A549 (cell line): ENCODE results near the gene ARHGEF16. TPM values are rescaled to one million over a fixed set of nuclear protein-coding genes. Genes with fewer than 3 reads are reported as not detected.

Experiments used
- ATAC-seq, 2 experiments: fragments of 200-7000 bp in 1 of 2; fragments of >200 bp in 1 of 2; cut with Nextera tagmentation in 1 of 2; cut with Tn5 transposase in 1 of 2; 3 replicates each; pipeline versions ENCODE4 v1.8.0 to v1.9.1; 2018 to 2020; ENCODE audit warnings: mild to moderate bottlenecking in 1 of 2, moderate library complexity in 1 of 2
- CTCF ChIA-PET: fragments of 300-600 bp; sonication (Branson Sonifier 250); formaldehyde crosslinking; extraction: SDS; loops from one replicate; lab custom pipeline; 2021; ENCODE audit warnings: antibody characterized with exemption, inconsistent platforms; lab: Yijun Ruan, JAX
- POLR2A ChIA-PET: fragments of 350-600 bp; formaldehyde crosslinking; extraction: SDS; loops from one replicate; lab custom pipeline; 2021; ENCODE audit warnings: antibody characterized with exemption, inconsistent platforms; lab: Yijun Ruan, JAX
- DNase-seq, 2 experiments: peaks; one replicate each; pipeline versions ENCODE4 v3.0.0 to v3.0.0-alpha.2; 2011 to 2016; ENCODE audit warnings: low read depth in 1 of 2, low spot score in 1 of 2
- FAIRE-seq: peaks from 2 replicates; lab custom pipeline; 2011; peaks lifted over from hg19 to GRCh38; lab: Jason Lieb, UNC
- H3K27ac ChIP-seq, 2 experiments: fragments of >200 bp; sonication (Bioruptor Twin); formaldehyde crosslinking; 3 replicates each; pipeline ENCODE4 v1.5.1; 2016 to 2017
- H3K4me1 ChIP-seq: fragments of >200 bp; sonication (Bioruptor Twin); formaldehyde crosslinking; 3 replicates; pipeline ENCODE4 v1.6.1; 2016
- H3K4me2 ChIP-seq: fragments of >200 bp; sonication (Bioruptor Twin); formaldehyde crosslinking; 3 replicates; pipeline ENCODE4 v1.6.1; 2016
- H3K4me3 ChIP-seq: fragments of >200 bp; sonication (Bioruptor Twin); formaldehyde crosslinking; 3 replicates; pipeline ENCODE4 v1.5.1; 2016
- H3K9me3 ChIP-seq: fragments of >200 bp; sonication (Bioruptor Twin); formaldehyde crosslinking; 3 replicates; pipeline ENCODE4 v1.6.1; 2016
- BCL3 ChIP-seq: fragments of >200 bp; sonication (Bioruptor Twin); formaldehyde crosslinking; IDR thresholded peaks from 3 replicates; pipeline ENCODE4 v1.6.1; 2016
- BHLHE40 ChIP-seq: IDR thresholded peaks from 2 replicates; pipeline ENCODE4 v1.6.1; 2012; ENCODE audit warnings: low read depth, low read length, inconsistent platforms
- CBX2 ChIP-seq: fragments of 200-600 bp; sonication (generic); IDR thresholded peaks from 2 replicates; pipeline ENCODE4 v1.6.1; 2016; ENCODE audit warnings: low read depth, mild to moderate bottlenecking, borderline replicate concordance
- CEBPB ChIP-seq, 2 experiments: fragments of >200 bp in 1 of 2; sonication (Bioruptor Twin) in 1 of 2; formaldehyde crosslinking in 1 of 2; IDR thresholded peaks; 2 replicates each; pipeline ENCODE4 v1.6.1; 2012 to 2016
- E2F6 ChIP-seq: IDR thresholded peaks from 2 replicates; pipeline ENCODE4 v1.6.1; 2012; ENCODE audit warnings: low read depth, borderline replicate concordance
- ELK1 ChIP-seq: fragments of 150-350 bp; IDR thresholded peaks from 2 replicates; pipeline ENCODE4 v1.6.1; 2014; ENCODE audit warnings: low read depth, mild to moderate bottlenecking, low read length
- EP300 ChIP-seq, 2 experiments: fragments of >200 bp; sonication (Bioruptor Twin); formaldehyde crosslinking; IDR thresholded peaks; 2 replicates in 1 of 2; 3 replicates in 1 of 2; pipeline ENCODE4 v1.6.1; 2016 to 2017
- FOSL2 ChIP-seq, 2 experiments: fragments of 450-650 bp in 1 of 2; fragments of >200 bp in 1 of 2; sonication (Bioruptor Twin) in 1 of 2; formaldehyde crosslinking; IDR thresholded peaks; 2 replicates each; pipeline versions ENCODE4 v1.5.0 to v1.6.1; 2016 to 2020; ENCODE audit warnings: mild to moderate bottlenecking in 1 of 2, moderate library complexity in 1 of 2
- GATA3 ChIP-seq: IDR thresholded peaks from 2 replicates; pipeline ENCODE4 v1.6.1; 2012; ENCODE audit warnings: borderline replicate concordance
- HMGXB4 ChIP-seq: fragments of 250-450 bp; sonication (Bioruptor Pico); IDR thresholded peaks from 2 replicates; pipeline ENCODE4 v1.5.0; 2021; ENCODE audit warnings: mild to moderate bottlenecking, moderate library complexity, borderline replicate concordance
- HOXA7 ChIP-seq: fragments of 250-450 bp; sonication (Bioruptor Pico); IDR thresholded peaks from 2 replicates; pipeline ENCODE4 v1.5.0; 2020; ENCODE audit warnings: mild to moderate bottlenecking, moderate library complexity
- HOXB5 ChIP-seq: fragments of 250-450 bp; sonication (Bioruptor Pico); IDR thresholded peaks from 2 replicates; pipeline ENCODE4 v1.5.0; 2020; ENCODE audit warnings: mild to moderate bottlenecking, moderate library complexity
- JUN ChIP-seq, 2 experiments: fragments of >200 bp; sonication (Bioruptor Twin); formaldehyde crosslinking; IDR thresholded peaks; 2 replicates in 1 of 2; 3 replicates in 1 of 2; pipeline ENCODE4 v1.6.1; 2016 to 2017
- KDM5A ChIP-seq: fragments of 200-600 bp; sonication (generic); IDR thresholded peaks from 2 replicates; pipeline ENCODE4 v1.6.1; 2016; ENCODE audit warnings: antibody characterized with exemption, mild to moderate bottlenecking
- MAZ ChIP-seq: fragments of 150-350 bp; IDR thresholded peaks from 2 replicates; pipeline ENCODE4 v1.6.1; 2014; ENCODE audit warnings: antibody characterized with exemption, low read depth, low read length, borderline replicate concordance
- NPAS2 ChIP-seq: fragments of 250-450 bp; sonication (Bioruptor Pico); IDR thresholded peaks from 2 replicates; pipeline ENCODE4 v1.8.0; 2022; ENCODE audit warnings: mild to moderate bottlenecking, moderate library complexity, borderline replicate concordance
- POLR2A ChIP-seq: IDR thresholded peaks from 2 replicates; pipeline ENCODE4 v1.6.1; 2012; ENCODE audit warnings: mild to moderate bottlenecking, low read length
- POLR2AphosphoS2 ChIP-seq: conservative IDR thresholded peaks from 2 replicates; pipeline ENCODE4 v1.6.1; 2012; ENCODE audit warnings: low read length, improper control_type of control experiment, inconsistent platforms
- REST ChIP-seq: fragments of 200-600 bp; sonication (generic); IDR thresholded peaks from 2 replicates; pipeline ENCODE4 v1.6.1; 2016; ENCODE audit warnings: antibody characterized with exemption, mild to moderate bottlenecking, moderate library complexity
- TFCP2L1 ChIP-seq: fragments of 250-450 bp; sonication (Bioruptor Pico); IDR thresholded peaks from 2 replicates; pipeline ENCODE4 v1.5.0; 2021; ENCODE audit warnings: mild to moderate bottlenecking
- USF2 ChIP-seq: fragments of 450-650 bp; IDR thresholded peaks from 2 replicates; pipeline ENCODE4 v1.6.1; 2014; ENCODE audit warnings: antibody characterized with exemption
- ZFP36 ChIP-seq: fragments of 450-650 bp; IDR thresholded peaks from 2 replicates; pipeline ENCODE4 v1.6.1; 2014; ENCODE audit warnings: borderline replicate concordance; ENCODE audit not compliant: partially characterized antibody
- ZSCAN20 ChIP-seq: fragments of 250-450 bp; sonication (Bioruptor Pico); IDR thresholded peaks from 2 replicates; pipeline ENCODE4 v1.8.0; 2022; ENCODE audit warnings: mild to moderate bottlenecking, moderate library complexity
- whole genome bisulfite sequencing: methylation state at CpG from one replicate; pipeline ENCODE4 v1.1.6; 2017; ENCODE audit errors: missing lambda C conversion rate; 5-methylcytosine and 5-hydroxymethylcytosine counted together
- polyA plus RNA-seq, 4 experiments: library from polyadenylated mRNA; depleted of rRNA in 3 of 4; stranded (reverse); fragments of >200 nt; fragmentation: RNase III in 1 of 4; extraction: RNeasy Plus Mini Kit Qiagen cat#74134 plus additional on column Dnase treatment in 1 of 4; gene quantifications; 2 replicates in 3 of 4; 3 replicates in 1 of 4; pipeline ENCODE4 v1.2.3, GENCODE V29; 2011 to 2017

ARHGEF16 gene
- polyA plus RNA-seq, 2 of the 4 experiments (the other 2 are of a cell fraction) = 1.4 to 3.2 TPM

GRCh38 chr1:3474016-3474415 lies 19.6 kb downstream of the ARHGEF16 start:
- WGBS = 96% methylated on average over 6 of the region's 8 CpGs
- H3K4me1 ChIP-seq = peaks cover 12% of the 10 kb centered on the region
- CTCF ChIA-PET = interaction anchor here (2.9 to 4.0 kb wide), 2 partner anchors 16 to 20 kb away, joined by 11 to 69 read pairs; partner anchors contain the start of gene ARHGEF16
- no peaks in the 10 kb centered on the region for H3K9me3 ChIP-seq
- DNase-seq = no peak
- no peak overlapping the region for H3K27ac ChIP-seq
- no peak for TF ChIP-seq BHLHE40
- no peak for TF ChIP-seq MAZ
- no peak for TF ChIP-seq HOXA7 (CRISPR knock-in tag)
- no peak for TF ChIP-seq TFCP2L1 (CRISPR knock-in tag)
- TF ChIP-seq HMGXB4 (CRISPR knock-in tag) = no peak
- no peak for TF ChIP-seq REST
- no peak for TF ChIP-seq HOXB5 (CRISPR knock-in tag)
- no peak for TF ChIP-seq NPAS2 (CRISPR knock-in tag)
- no peak for TF ChIP-seq CEBPB (IDR thresholded peaks at IDR 0.05)
- no peak for TF ChIP-seq JUN (IDR thresholded peaks at IDR 0.05)
- TF ChIP-seq POLR2AphosphoS2 = no peak
- TF ChIP-seq CBX2 = no peak
- TF ChIP-seq, all 56 proteins: peak for 0
- Histone ChIP-seq H3K4me3 (no peak overlapping the region), H3K4me2 (no peak overlapping the region)
- POLR2A ChIA-PET = no interaction called here
- ATAC-seq (no peak), FAIRE-seq (no peak)

GRCh38 chr1:3474421-3474820 lies 20.0 kb downstream of the ARHGEF16 start:
- ATAC-seq = no peak
- H3K4me1 ChIP-seq = peaks cover 12% of the 10 kb centered on the region
- CTCF ChIA-PET = interaction anchor here (4.0 kb wide), 1 partner anchor 21 kb away, joined by 69 read pairs; the partner anchor contains the start of gene ARHGEF16
- 53% methylated on average over 3 of the region's 10 CpGs for WGBS
- no peaks in the 10 kb centered on the region for H3K9me3 ChIP-seq
- no peak overlapping the region for H3K4me3 ChIP-seq
- H3K27ac ChIP-seq = no peak overlapping the region
- no peak for FAIRE-seq
- H3K4me2 ChIP-seq = no peak overlapping the region
- POLR2A ChIA-PET = no interaction called here
- no peak for DNase-seq
- TF ChIP-seq ZFP36 (no peak), USF2 (no peak), CBX2 (no peak), ZSCAN20 (no peak), BCL3 (no peak), REST (no peak), ELK1 (no peak), KDM5A (no peak), E2F6 (no peak), FOSL2 (IDR thresholded peaks at IDR 0.05) (no peak), FOSL2 (CRISPR knock-in tag; IDR thresholded peaks at IDR 0.05) (no peak), GATA3 (no peak), POLR2A (no peak), EP300 (IDR thresholded peaks at IDR 0.05) (no peak)
